MCF 10A (cell line): Measurements from ENCODE around the gene FLYWCH1. TPM values are rescaled to one million over a fixed set of nuclear protein-coding genes. Genes with fewer than 3 reads are reported as not detected.
A peak's percentile ranks its signal among the peaks of the same experiment; 100 is the strongest.

Experiments used
- BruUV-seq: library from RNA; stranded (reverse); fragments of 400-500 nt; replicated peaks from 2 replicates; lab custom pipeline; 2021; lab: Mats Ljungman, UMichigan
- CTCF ChIA-PET: fragments of 300-600 bp; sonication (Branson Sonifier 250); formaldehyde crosslinking; extraction: SDS; loops from one replicate; lab custom pipeline; 2021; ENCODE audit warnings: antibody characterized with exemption, inconsistent platforms; lab: Yijun Ruan, JAX
- POLR2A ChIA-PET: fragments of 300-600, 350-650 bp; sonication (Branson Sonifier 250); formaldehyde crosslinking; extraction: SDS; loops from one replicate; lab custom pipeline; 2020; ENCODE audit warnings: antibody characterized with exemption, inconsistent platforms; lab: Yijun Ruan, JAX
- DNase-seq: peaks from one replicate; pipeline ENCODE4 v3.0.0-alpha.2; 2018; ENCODE audit not compliant: unreplicated experiment
- H3K27ac Mint-ChIP-seq: one replicate; pipeline ENCODE4 v1.8.0; 2022; ENCODE audit warnings: mild to moderate bottlenecking, low read depth, mixed read lengths; ENCODE audit not compliant: unreplicated experiment
- H3K27me3 Mint-ChIP-seq: one replicate; pipeline ENCODE4 v1.8.0; 2022; ENCODE audit warnings: mixed read lengths; ENCODE audit not compliant: insufficient read depth, unreplicated experiment
- H3K36me3 Mint-ChIP-seq: one replicate; pipeline ENCODE4 v1.8.0; 2022; ENCODE audit warnings: mild to moderate bottlenecking, moderate library complexity, mixed read lengths; ENCODE audit not compliant: insufficient read depth, unreplicated experiment
- H3K4me1 Mint-ChIP-seq: one replicate; pipeline ENCODE4 v1.8.0; 2022; ENCODE audit warnings: mixed read lengths; ENCODE audit not compliant: insufficient read depth, unreplicated experiment
- H3K4me3 Mint-ChIP-seq: one replicate; pipeline ENCODE4 v1.8.0; 2022; ENCODE audit warnings: mild to moderate bottlenecking, moderate library complexity, mixed read lengths; ENCODE audit not compliant: unreplicated experiment
- H3K9me3 Mint-ChIP-seq: one replicate; pipeline ENCODE4 v1.8.0; 2022; ENCODE audit warnings: mixed read lengths; ENCODE audit not compliant: unreplicated experiment
- intact Hi-C: fragments of 100-400 bp; cut with micrococcal nuclease; formaldehyde crosslinking; loops from 2 replicates; pipeline ENCODE4 v1.14.1; 2022
- total RNA-seq: library from RNA; stranded (reverse); gene quantifications from 2 replicates; pipeline ENCODE4 v1.2.3, GENCODE V29; 2022
- TF ChIP-seq, protein P1 (sequence below): fragments of 200-600 bp; IDR thresholded peaks from one replicate; pipeline ENCODE4 v1.8.0; 2022; ENCODE audit warnings: antibody characterized with exemption, mild to moderate bottlenecking; ENCODE audit not compliant: unreplicated experiment

The FLYWCH1 gene
- total RNA-seq, 1 experiment from 2014 or later: 76.3 TPM

DNA sequence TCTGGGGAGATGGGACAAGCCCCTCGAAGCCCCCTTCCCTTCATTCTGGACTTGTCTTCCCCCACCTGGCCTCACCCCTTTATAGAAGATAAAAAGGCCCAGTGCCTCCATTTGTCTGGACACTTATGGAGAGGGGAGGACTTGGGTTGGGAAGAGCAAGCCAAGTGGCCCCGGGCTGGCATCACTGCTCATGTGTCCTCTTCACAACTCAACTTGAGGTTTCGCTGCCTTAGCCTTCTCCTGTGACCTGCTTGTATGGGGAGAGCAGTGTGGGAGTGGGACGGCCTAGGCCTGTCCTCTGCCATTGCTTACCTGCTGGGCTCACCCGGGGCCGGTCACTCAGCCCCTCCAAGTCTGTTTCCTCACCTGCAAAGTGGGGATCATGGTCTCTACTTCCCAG, 58.8 kb downstream of the FLYWCH1 start:
- Mint-ChIP-seq H3K27ac (no peak overlapping the region), H3K4me1 (peaks cover 5% of the 10 kb centered on the region), H3K36me3 (no peaks in the 10 kb centered on the region), H3K9me3 (no peaks in the 10 kb centered on the region), H3K27me3 (no peaks in the 10 kb centered on the region), H3K4me3 (peak overlapping the region; percentile 68)
- no TSS peak for BruUV-seq
- TF ChIP-seq, protein P1, sequence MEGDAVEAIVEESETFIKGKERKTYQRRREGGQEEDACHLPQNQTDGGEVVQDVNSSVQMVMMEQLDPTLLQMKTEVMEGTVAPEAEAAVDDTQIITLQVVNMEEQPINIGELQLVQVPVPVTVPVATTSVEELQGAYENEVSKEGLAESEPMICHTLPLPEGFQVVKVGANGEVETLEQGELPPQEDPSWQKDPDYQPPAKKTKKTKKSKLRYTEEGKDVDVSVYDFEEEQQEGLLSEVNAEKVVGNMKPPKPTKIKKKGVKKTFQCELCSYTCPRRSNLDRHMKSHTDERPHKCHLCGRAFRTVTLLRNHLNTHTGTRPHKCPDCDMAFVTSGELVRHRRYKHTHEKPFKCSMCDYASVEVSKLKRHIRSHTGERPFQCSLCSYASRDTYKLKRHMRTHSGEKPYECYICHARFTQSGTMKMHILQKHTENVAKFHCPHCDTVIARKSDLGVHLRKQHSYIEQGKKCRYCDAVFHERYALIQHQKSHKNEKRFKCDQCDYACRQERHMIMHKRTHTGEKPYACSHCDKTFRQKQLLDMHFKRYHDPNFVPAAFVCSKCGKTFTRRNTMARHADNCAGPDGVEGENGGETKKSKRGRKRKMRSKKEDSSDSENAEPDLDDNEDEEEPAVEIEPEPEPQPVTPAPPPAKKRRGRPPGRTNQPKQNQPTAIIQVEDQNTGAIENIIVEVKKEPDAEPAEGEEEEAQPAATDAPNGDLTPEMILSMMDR: no peak
- ChIA-PET POLR2A (interaction anchor here (0.6 to 2.8 kb wide), 6 partner anchors 10 to 1290 kb away, joined by 3 to 19 read pairs (median 4); partner anchors contain the start of genes FLYWCH1 and PKMYT1), CTCF (interaction anchor here (0.6 to 0.7 kb wide), 4 partner anchors 12 to 1987 kb away, joined by 3 read pairs; no protein-coding TSS in a partner anchor)
- intact Hi-C loops: no loop called here
- no peak for DNase-seq

DNA sequence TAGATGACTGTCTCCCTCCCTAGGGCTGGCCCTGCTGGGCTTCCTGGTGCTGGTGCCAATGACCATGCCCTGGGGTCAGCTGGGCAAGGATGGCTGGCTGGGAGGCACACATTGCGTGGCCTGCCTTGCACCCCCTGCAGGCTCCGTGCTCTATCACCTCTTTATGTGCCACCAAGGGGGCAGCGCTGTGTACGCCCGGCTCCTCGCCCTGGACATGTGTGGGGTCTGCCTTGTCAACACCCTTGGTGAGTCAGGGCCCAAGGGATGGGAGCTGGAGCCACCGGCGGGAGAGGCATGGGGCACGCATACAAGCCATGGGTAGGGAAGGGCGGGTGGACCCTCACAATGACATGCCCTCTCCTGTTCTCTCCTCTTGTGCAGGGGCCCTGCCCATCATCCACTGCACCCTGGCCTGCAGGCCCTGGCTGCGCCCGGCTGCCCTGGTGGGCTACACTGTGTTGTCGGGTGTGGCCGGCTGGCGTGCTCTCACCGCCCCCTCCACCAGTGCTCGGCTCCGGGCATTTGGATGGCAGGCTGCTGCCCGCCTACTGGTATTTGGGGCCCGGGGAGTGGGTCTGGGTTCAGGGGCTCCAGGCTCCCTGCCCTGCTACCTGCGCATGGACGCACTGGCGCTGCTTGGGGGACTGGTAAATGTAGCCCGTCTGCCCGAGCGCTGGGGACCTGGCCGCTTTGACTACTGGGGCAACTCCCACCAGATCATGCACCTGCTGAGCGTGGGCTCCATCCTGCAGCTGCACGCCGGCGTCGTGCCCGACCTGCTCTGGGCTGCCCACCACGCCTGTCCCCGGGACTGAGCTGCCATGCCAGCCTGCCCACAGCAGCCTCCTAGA, 59.6 kb downstream of the FLYWCH1 start:
- no peaks in the 10 kb centered on the region for H3K36me3 Mint-ChIP-seq
- TF ChIP-seq, protein P1: no peak
- peaks cover 5% of the 10 kb centered on the region for H3K4me1 Mint-ChIP-seq
- BruUV-seq: no TSS peak
- CTCF ChIA-PET: interaction anchor here (0.6 kb wide), 3 partner anchors 24 to 978 kb away, joined by 3 read pairs; no protein-coding TSS in a partner anchor
- peak overlapping the region; percentile 68 for H3K4me3 Mint-ChIP-seq
- peak overlapping the region; percentile 4 for H3K27ac Mint-ChIP-seq
- H3K27me3 Mint-ChIP-seq: no peaks in the 10 kb centered on the region
- POLR2A ChIA-PET: interaction anchor here (0.6 to 1.5 kb wide), 3 partner anchors 9 to 20 kb away, joined by 3 to 5 read pairs (median 5); partner anchors contain the start of gene PKMYT1
- DNase-seq: no peak
- no peaks in the 10 kb centered on the region for H3K9me3 Mint-ChIP-seq
- intact Hi-C loops: no loop called here

DNA sequence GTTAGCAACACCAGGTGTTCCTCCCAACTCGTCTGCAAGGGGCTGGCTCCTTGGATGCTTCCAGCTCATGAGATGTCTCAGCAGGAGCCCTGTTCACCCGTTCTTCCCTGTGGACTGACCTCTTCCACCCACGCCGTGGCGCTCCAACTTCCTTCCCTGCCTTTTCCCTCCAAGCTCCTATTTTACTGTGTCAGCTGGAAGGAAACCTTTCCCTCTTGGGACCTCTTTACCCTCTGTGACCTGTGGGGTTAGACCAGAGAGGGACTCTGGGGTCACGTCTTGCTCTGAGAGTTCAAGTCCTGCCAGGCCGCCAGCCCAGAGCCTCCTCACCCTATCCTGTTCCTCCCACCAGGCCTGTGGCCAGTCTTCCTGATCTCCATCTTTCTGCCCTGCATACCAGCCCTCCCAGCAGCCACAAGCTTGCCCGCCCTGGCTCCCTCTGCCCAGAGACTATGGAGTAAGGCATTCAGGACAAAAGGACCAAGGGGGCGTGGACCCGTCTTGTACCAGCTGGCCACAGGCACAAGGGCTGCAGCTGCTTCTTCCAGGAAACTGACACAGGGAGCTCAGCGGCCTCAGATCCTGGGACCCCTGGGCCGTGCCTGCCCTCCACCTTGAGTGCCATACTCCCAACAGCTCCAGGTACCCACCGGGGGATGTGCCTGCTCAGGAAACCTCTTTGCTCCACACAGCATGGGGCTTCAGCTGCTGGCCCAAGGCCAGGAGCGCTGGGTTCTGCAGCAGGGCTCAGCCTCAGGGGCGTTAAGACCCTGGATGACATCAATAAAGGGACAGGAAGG, 60.5 kb downstream of the FLYWCH1 start:
- H3K9me3 Mint-ChIP-seq: no peaks in the 10 kb centered on the region
- BruUV-seq: no TSS peak
- no peak for DNase-seq
- H3K4me3 Mint-ChIP-seq: no peak overlapping the region
- H3K4me1 Mint-ChIP-seq: peaks cover 5% of the 10 kb centered on the region
- TF ChIP-seq, protein P1: no peak
- no peaks in the 10 kb centered on the region for H3K36me3 Mint-ChIP-seq
- POLR2A ChIA-PET: interaction anchor here (1.4 to 1.5 kb wide), 2 partner anchors 8 to 19 kb away, joined by 5 read pairs; partner anchors contain the start of gene PKMYT1
- intact Hi-C loops: no loop called here
- H3K27me3 Mint-ChIP-seq: no peaks in the 10 kb centered on the region
- peak overlapping the region; percentile 4 for H3K27ac Mint-ChIP-seq
- CTCF ChIA-PET: interaction anchor here (0.6 kb wide), 3 partner anchors 16 to 979 kb away, joined by 3 to 4 read pairs (median 3); partner anchors contain the start of gene TNFRSF12A

DNA sequence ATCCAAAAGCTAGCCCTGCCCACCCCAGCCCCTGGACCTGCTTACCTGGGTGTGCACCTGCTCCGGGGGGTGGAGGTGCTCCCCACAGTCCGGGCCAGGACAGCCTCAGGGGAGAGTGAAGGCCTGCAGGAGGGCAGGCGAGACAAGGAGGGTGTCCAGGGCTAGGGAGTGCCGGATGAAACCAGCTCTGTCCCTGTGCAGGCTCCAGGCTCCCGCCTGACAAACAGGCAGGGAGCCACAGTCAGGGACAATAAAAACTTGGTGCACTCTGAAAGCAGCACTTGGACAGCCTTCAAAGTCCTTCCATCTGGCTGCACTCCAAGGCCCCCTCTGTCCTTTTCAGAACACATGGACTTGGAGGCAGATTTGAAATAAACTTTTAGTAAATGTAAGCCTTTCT, 61.4 kb downstream of the FLYWCH1 start:
- H3K4me1 Mint-ChIP-seq: peaks cover 5% of the 10 kb centered on the region
- H3K36me3 Mint-ChIP-seq: no peaks in the 10 kb centered on the region
- no peak overlapping the region for H3K4me3 Mint-ChIP-seq
- TSS peak; percentile 30 for BruUV-seq
- H3K27ac Mint-ChIP-seq: no peak overlapping the region
- intact Hi-C loops: no loop called here
- no peaks in the 10 kb centered on the region for H3K27me3 Mint-ChIP-seq
- TF ChIP-seq, protein P1: no peak
- ChIA-PET POLR2A (no interaction called here), CTCF (no interaction called here)
- DNase-seq: no peak
- H3K9me3 Mint-ChIP-seq: no peaks in the 10 kb centered on the region
